Retinal pigment epithelial cell (primary cell): ENCODE data around the gene FLRT3.

Experiments used
- DNase-seq: peaks from one replicate; pipeline ENCODE4 v3.0.0-alpha.2; 2010; ENCODE audit warnings: low read depth
- H3K4me3 ChIP-seq: 2 replicates; pipeline ENCODE4 v1.5.1; 2011; ENCODE audit warnings: mild to moderate bottlenecking, low read length, control low read depth, moderate library complexity
- CTCF ChIP-seq: conservative IDR thresholded peaks from 2 replicates; pipeline ENCODE4 v1.5.1; 2011; ENCODE audit warnings: low read depth, low read length, control low read depth, inconsistent platforms

Gene FLRT3

GRCh38 chr20:14375416-14375985 lies 38.1 kb upstream of the FLRT3 start:
- TF ChIP-seq CTCF: no peak
- DNase-seq: no peak
- no peak overlapping the region for H3K4me3 ChIP-seq

GRCh38 chr20:14374196-14374595 lies 36.8 kb upstream of the FLRT3 start:
- TF ChIP-seq CTCF: no peak
- H3K4me3 ChIP-seq: no peak overlapping the region
- DNase-seq: peak; percentile 46

DNA sequence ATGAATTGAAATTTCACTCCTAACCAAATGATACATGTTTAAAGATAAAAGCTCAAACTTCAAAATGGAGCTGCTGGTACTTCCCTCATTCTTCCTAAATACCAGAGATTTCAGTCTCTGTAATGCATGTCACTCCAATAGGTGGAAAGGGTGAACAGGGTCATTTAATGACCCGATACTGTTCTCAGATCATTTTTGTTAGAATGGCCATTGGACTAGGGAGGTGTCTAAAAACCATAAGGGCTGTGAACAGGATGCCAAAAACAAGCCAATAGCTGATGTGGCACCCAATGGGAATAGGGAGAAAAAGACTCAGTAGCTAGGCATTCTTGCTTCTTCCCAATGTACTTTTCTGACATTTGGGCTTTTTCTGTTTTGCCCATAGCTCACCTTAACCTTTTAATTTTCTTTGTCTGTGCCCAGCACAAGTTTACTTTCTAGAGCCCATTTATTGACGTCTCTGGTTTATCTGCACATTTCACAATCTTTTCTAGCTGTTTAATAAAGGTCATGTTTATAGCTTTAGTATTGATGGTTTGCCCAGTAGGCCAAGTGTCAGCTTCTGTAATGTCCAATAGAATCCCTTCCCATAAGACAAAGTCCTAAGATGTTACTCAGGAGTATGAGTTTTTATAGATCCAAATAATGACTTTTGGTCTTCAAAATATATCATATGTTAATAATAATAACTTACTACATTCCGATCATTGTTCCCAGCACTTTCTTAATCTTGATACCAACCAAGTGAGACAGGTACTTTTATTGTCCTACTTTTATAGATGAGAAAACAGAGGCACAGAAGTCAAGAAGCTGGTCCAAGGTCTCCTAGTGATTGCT lies 24.3 kb upstream of the FLRT3 start:
- H3K4me3 ChIP-seq: no peak overlapping the region
- no peak for DNase-seq
- no peak for TF ChIP-seq CTCF

GRCh38 chr20:14360416-14360815 lies 23.0 kb upstream of the FLRT3 start:
- no peak overlapping the region for H3K4me3 ChIP-seq
- no peak for TF ChIP-seq CTCF
- no peak for DNase-seq

GRCh38 chr20:14355791-14356190 lies 18.4 kb upstream of the FLRT3 start:
- no peak for TF ChIP-seq CTCF
- H3K4me3 ChIP-seq: no peak overlapping the region
- DNase-seq: no peak

DNA sequence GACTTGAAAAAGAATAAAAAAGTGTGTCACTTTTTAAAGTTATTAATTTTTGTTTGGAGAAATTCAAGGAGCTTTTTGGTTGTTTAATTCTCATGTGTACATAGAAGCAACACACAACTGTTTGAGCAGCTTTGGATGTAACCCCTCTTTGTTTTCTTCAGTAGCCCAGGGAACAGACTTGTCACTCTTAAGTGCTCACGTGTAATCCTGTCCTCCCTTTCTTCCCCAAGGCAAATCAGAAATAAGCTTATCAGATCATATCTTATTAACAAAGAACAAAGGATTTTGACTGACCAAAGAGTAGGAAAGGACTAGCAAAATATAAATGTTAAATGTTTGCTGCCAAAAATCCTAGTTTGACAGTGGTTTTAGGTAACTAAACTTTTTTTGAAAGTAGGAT lies 7.3 kb upstream of the FLRT3 start:
- DNase-seq: peak; percentile 39
- no peak for TF ChIP-seq CTCF
- H3K4me3 ChIP-seq: no peak overlapping the region
